Gastrocnemius medialis (tissue), 4 donors: ENCODE measurements around the gene TMTC1.

ENCODE experiments used
- CTCF ChIP-seq, 5 experiments: fragments of 450-650 bp in 3 of 5; fragments of 200-600 bp in 2 of 5; sonication (generic) in 2 of 5; IDR thresholded peaks in 4 of 5; conservative IDR thresholded peaks in 1 of 5; 1 replicate in 4 of 5; 2 replicates in 1 of 5; pipeline ENCODE4 v1.5.1; 2016 to 2019; ENCODE audit warnings: antibody characterized with exemption in 5 of 5, mild to moderate bottlenecking in 3 of 5, moderate library complexity in 3 of 5
- POLR2A ChIP-seq, 2 donors: fragments of 450-650 bp; IDR thresholded peaks; one replicate each; pipeline ENCODE4 v1.6.1; 2017; ENCODE audit warnings: antibody characterized with exemption in 2 of 2, mild to moderate bottlenecking in 2 of 2, moderate library complexity in 2 of 2

- TF ChIP-seq CTCF (IDR thresholded peaks at IDR 0.05 in 4 of 5, conservative IDR thresholded peaks at IDR 0.05 in 1 of 5) (no peak), POLR2A (IDR thresholded peaks at IDR 0.05) (no peak)
Observed at GRCh38 chr12:29726321-29726692, 57.4 kb downstream of the TMTC1 start.
